Measurements from ENCODE around the gene LENEP. TPM values are rescaled to one million over a fixed set of nuclear protein-coding genes. Genes with fewer than 3 reads are reported as not detected.

Gene LENEP
- total RNA-seq, 1 donor from 2014 or later: not detected

DNA sequence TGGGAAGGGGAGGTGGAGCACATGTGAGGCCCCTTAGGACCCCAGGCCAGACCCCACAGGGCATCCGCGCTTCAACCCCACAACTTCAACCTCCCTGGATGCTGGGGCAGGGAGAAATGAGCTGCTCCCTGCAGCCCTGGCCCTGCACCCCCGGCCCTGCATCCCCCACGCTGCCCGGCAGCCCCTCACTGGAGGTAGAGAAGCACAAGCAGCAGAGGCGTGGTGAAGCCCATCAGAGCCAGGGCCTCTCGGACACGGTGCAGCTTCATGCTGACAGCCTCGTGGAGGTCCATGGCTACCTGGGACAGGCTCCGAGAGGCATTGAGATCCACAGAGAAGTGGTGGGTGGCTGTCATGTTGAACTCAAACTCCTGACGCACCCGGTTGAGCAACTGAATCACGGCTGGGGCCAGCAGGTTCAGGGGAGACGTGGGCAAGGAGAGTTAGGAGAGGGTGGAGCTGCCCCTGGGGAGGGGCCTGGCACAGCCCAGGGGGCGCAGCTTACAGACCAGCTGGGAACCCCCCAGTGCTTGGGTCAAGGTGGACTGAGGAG, 36.9 kb downstream of the LENEP start:
- Mint-ChIP-seq H3K4me1 (ENCODE audit: low read depth, unreplicated experiment) (no peaks in the 10 kb centered on the region), H3K27ac (ENCODE audit: unreplicated experiment) (no peak overlapping the region), H3K27me3 (ENCODE audit: low read depth, unreplicated experiment) (peaks cover 26% of the 10 kb centered on the region), H3K4me3 (ENCODE audit: unreplicated experiment) (no peak overlapping the region), H3K9me3 (ENCODE audit: unreplicated experiment) (no peaks in the 10 kb centered on the region), H3K36me3 (ENCODE audit: low read depth, unreplicated experiment) (peaks cover 8% of the 10 kb centered on the region)
- Histone ChIP-seq H3K9ac (ENCODE audit: low read length) (no peak overlapping the region), H3K4me3 (ENCODE audit: insufficient read depth, low read depth, low read length) (no peak overlapping the region), H2AFZ (ENCODE audit: low read depth, low read length) (no peak overlapping the region), H4K20me1 (ENCODE audit: insufficient read depth, low read length) (no peaks in the 10 kb centered on the region), H3K27ac (ENCODE audit: low read depth, low read length) (no peak overlapping the region), H3K9me3 (ENCODE audit: insufficient read depth, low read depth, low read length) (no peaks in the 10 kb centered on the region), H3K79me2 (ENCODE audit: insufficient read depth, low read length) (no peaks in the 10 kb centered on the region), H3K4me2 (ENCODE audit: low read length) (no peak overlapping the region), H3K4me1 (ENCODE audit: insufficient read depth, low read length) (no peaks in the 10 kb centered on the region), H3K36me3 (ENCODE audit: insufficient read depth, low read length) (no peaks in the 10 kb centered on the region), H3K27me3 (ENCODE audit: insufficient read depth, low read length) (no peaks in the 10 kb centered on the region)
- FAIRE-seq (no peak), DNase-seq (ENCODE audit: low read depth) (no peak)
- TF ChIP-seq CTCF (IDR thresholded peaks at IDR 0.05; ENCODE audit: insufficient read depth, low read depth, low read length): no peak
- TF ChIP-seq EZH2 (IDR thresholded peaks at IDR 0.05; ENCODE audit: insufficient read depth, low read length): no peak

GRCh38 chr1:155030899-155031298, 37.5 kb downstream of the LENEP start:
- DNase-seq (ENCODE audit: low read depth): no peak
- H3K79me2 ChIP-seq (ENCODE audit: insufficient read depth, low read length): no peaks in the 10 kb centered on the region
- H3K9me3 ChIP-seq (ENCODE audit: insufficient read depth, low read depth, low read length): no peaks in the 10 kb centered on the region
- H3K27ac ChIP-seq (ENCODE audit: low read depth, low read length): no peak overlapping the region
- no peak overlapping the region for H2AFZ ChIP-seq (ENCODE audit: low read depth, low read length)
- Mint-ChIP-seq H3K4me1 (ENCODE audit: low read depth, unreplicated experiment) (no peaks in the 10 kb centered on the region), H3K36me3 (ENCODE audit: low read depth, unreplicated experiment) (peaks cover 8% of the 10 kb centered on the region), H3K27me3 (ENCODE audit: low read depth, unreplicated experiment) (peaks cover 28% of the 10 kb centered on the region), H3K27ac (ENCODE audit: unreplicated experiment) (no peak overlapping the region), H3K9me3 (ENCODE audit: unreplicated experiment) (no peaks in the 10 kb centered on the region), H3K4me3 (ENCODE audit: unreplicated experiment) (no peak overlapping the region)
- H3K4me1 ChIP-seq (ENCODE audit: insufficient read depth, low read length): no peaks in the 10 kb centered on the region
- H3K36me3 ChIP-seq (ENCODE audit: insufficient read depth, low read length): no peaks in the 10 kb centered on the region
- H3K4me3 ChIP-seq (ENCODE audit: insufficient read depth, low read depth, low read length): no peak overlapping the region
- no peak overlapping the region for H3K4me2 ChIP-seq (ENCODE audit: low read length)
- no peaks in the 10 kb centered on the region for H4K20me1 ChIP-seq (ENCODE audit: insufficient read depth, low read length)
- no peak for FAIRE-seq
- H3K27me3 ChIP-seq (ENCODE audit: insufficient read depth, low read length): no peaks in the 10 kb centered on the region
- H3K9ac ChIP-seq (ENCODE audit: low read length): no peak overlapping the region
- no peak for TF ChIP-seq EZH2 (IDR thresholded peaks at IDR 0.05; ENCODE audit: insufficient read depth, low read length)
- TF ChIP-seq CTCF (IDR thresholded peaks at IDR 0.05; ENCODE audit: insufficient read depth, low read depth, low read length): no peak

DNA sequence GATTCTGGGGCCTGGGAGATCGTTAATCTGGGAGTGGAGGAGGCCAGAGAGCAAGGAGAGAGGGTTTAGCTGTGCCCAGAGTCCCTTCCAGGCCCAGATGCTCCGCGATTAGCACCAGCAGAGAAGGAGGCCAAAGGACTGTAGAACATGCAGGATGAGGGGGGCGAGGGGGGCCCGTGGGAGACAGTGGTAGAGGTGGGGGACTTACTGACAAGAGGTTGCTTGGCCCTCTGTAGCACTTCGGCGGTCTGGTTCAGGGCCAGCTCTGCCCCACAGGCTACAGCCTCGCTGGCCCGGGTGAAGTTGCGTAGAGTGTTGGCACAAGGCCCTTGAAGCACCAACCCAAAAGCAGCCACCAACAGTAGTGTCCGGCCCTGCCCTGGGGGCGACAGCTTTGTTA, 39.5 kb downstream of the LENEP start:
- DNase-seq (ENCODE audit: low read depth): no peak
- no peaks in the 10 kb centered on the region for H3K9me3 ChIP-seq (ENCODE audit: insufficient read depth, low read depth, low read length)
- H3K4me1 Mint-ChIP-seq (ENCODE audit: low read depth, unreplicated experiment): peaks cover 2% of the 10 kb centered on the region

More for the DNA sequence above, 39.5 kb downstream of the LENEP start:
- Mint-ChIP-seq H3K9me3 (ENCODE audit: unreplicated experiment) (no peaks in the 10 kb centered on the region), H3K36me3 (ENCODE audit: low read depth, unreplicated experiment) (peaks cover 8% of the 10 kb centered on the region), H3K27me3 (ENCODE audit: low read depth, unreplicated experiment) (peaks cover 31% of the 10 kb centered on the region), H3K4me3 (ENCODE audit: unreplicated experiment) (no peak overlapping the region), H3K27ac (ENCODE audit: unreplicated experiment) (no peak overlapping the region)
- no peaks in the 10 kb centered on the region for H4K20me1 ChIP-seq (ENCODE audit: insufficient read depth, low read length)
- H3K4me2 ChIP-seq (ENCODE audit: low read length): no peak overlapping the region
- TF ChIP-seq CTCF (IDR thresholded peaks at IDR 0.05; ENCODE audit: insufficient read depth, low read depth, low read length) (no peak), EZH2 (IDR thresholded peaks at IDR 0.05; ENCODE audit: insufficient read depth, low read length) (no peak)
- H3K27ac ChIP-seq (ENCODE audit: low read depth, low read length): no peak overlapping the region
- H2AFZ ChIP-seq (ENCODE audit: low read depth, low read length): no peak overlapping the region
- H3K36me3 ChIP-seq (ENCODE audit: insufficient read depth, low read length): no peaks in the 10 kb centered on the region
- H3K79me2 ChIP-seq (ENCODE audit: insufficient read depth, low read length): no peaks in the 10 kb centered on the region
- no peaks in the 10 kb centered on the region for H3K4me1 ChIP-seq (ENCODE audit: insufficient read depth, low read length)
- no peak overlapping the region for H3K4me3 ChIP-seq (ENCODE audit: insufficient read depth, low read depth, low read length)
- no peak for FAIRE-seq
- H3K27me3 ChIP-seq (ENCODE audit: insufficient read depth, low read length): peaks cover 2% of the 10 kb centered on the region
- no peak overlapping the region for H3K9ac ChIP-seq (ENCODE audit: low read length)
